GM21717 (cell line): ENCODE results near the gene DYSF.

Source experiments
- ATAC-seq: cut with Tn5 transposase; IDR thresholded peaks from one replicate; pipeline ENCODE4 v1.9.1; 2021; ENCODE audit warnings: mild to moderate bottlenecking, moderate library complexity; ENCODE audit not compliant: unreplicated experiment

DYSF gene

GRCh38 chr2:71496156-71496770 lies 42.9 kb downstream of the DYSF start:
- no peak for ATAC-seq

- no peak for ATAC-seq
Observed at GRCh38 chr2:71498261-71498701, 44.9 kb downstream of the DYSF start.

GRCh38 chr2:71499691-71500090 lies 46.3 kb downstream of the DYSF start:
- ATAC-seq: no peak

GRCh38 chr2:71500426-71501079 lies 47.2 kb downstream of the DYSF start:
- no peak for ATAC-seq

- no peak for ATAC-seq
Observed at GRCh38 chr2:71502941-71503738, 49.8 kb downstream of the DYSF start.

- no peak for ATAC-seq
Observed at GRCh38 chr2:71503837-71504236, 50.5 kb downstream of the DYSF start.

GRCh38 chr2:71504611-71505010 lies 51.2 kb downstream of the DYSF start:
- ATAC-seq: no peak

GRCh38 chr2:71505086-71505769 lies 51.9 kb downstream of the DYSF start:
- no peak for ATAC-seq

- ATAC-seq: no peak
Observed at GRCh38 chr2:71505770-71506140, 52.4 kb downstream of the DYSF start.

- ATAC-seq: no peak
Observed at GRCh38 chr2:71506222-71507153, 53.1 kb downstream of the DYSF start.

GRCh38 chr2:71507476-71507875 lies 54.1 kb downstream of the DYSF start:
- no peak for ATAC-seq

- peak; percentile 59 for ATAC-seq
Observed at GRCh38 chr2:71510196-71510807, 56.9 kb downstream of the DYSF start.

GRCh38 chr2:71510938-71511337 lies 57.6 kb downstream of the DYSF start:
- no peak for ATAC-seq

- no peak for ATAC-seq
Observed at GRCh38 chr2:71511776-71512175, 58.4 kb downstream of the DYSF start.

- ATAC-seq: no peak
Observed at GRCh38 chr2:71512386-71512785, 59.0 kb downstream of the DYSF start.

- ATAC-seq: no peak
Observed at GRCh38 chr2:71513096-71513495, 59.7 kb downstream of the DYSF start.

GRCh38 chr2:71513721-71514120 lies 60.4 kb downstream of the DYSF start:
- no peak for ATAC-seq

GRCh38 chr2:71516253-71516888 lies 63.0 kb downstream of the DYSF start:
- ATAC-seq: no peak

- no peak for ATAC-seq
Observed at GRCh38 chr2:71517851-71518250, 64.5 kb downstream of the DYSF start.
